GM19351 (cell line): Measurements from ENCODE around the gene TM7SF2.
"Not testable (repeated sequence)": the region's sequence is repeated elsewhere in the genome, so short reads cannot be mapped to it uniquely, and the experiment has no call there.

Experiments
- ATAC-seq: cut with Tn5 transposase; IDR thresholded peaks from one replicate; pipeline ENCODE4 v1.9.1; 2021; ENCODE audit warnings: mild to moderate bottlenecking, moderate library complexity; ENCODE audit not compliant: unreplicated experiment

The TM7SF2 gene

GRCh38 chr11:65113361-65113756, 1.7 kb downstream of the TM7SF2 start:
- no peak for ATAC-seq

DNA sequence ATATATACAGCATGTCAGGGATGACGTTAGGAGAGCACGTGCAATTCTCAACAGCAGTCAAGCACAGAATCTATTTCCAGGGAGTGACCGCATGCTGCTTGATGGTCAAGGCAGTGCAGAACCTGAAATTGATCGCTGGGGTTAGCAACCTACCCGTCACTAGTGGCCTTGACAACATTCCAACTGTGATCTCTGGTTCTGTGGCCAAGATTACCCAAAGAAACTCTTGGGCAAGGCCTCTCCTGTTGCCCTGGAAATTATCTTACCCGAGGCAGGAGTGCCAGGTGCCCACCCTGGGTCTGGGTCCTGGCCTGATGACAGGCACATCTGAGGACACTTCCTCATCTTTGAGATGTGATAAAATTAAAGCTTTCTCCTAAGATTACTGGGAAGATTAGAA, 2.2 kb downstream of the TM7SF2 start:
- no peak for ATAC-seq

DNA sequence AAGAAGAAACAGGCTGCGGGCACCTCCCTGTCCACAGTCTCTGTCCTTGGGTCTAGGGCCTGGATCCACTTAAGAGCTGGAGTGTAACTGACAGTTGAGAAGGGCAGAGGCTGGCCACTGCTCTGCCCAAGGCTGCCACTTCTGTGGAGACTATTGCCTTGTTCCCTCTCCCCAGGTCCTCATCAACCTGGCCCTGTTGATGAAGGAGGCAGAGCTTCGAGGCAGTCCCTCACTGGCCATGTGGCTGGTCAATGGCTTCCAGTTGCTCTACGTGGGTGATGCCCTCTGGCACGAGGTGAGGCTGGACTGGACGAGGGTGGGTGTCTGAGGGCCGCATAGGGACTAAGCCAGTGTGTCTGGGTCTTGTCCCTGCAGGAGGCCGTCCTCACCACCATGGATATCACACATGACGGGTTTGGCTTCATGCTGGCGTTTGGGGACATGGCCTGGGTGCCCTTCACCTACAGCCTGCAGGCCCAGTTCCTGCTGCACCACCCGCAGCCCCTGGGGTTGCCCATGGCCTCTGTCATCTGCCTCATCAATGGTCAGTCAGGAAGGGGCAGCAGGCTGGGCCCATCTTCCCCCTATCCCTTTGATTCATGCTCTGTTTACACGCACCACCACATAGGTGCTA, 3.0 kb downstream of the TM7SF2 start:
- no peak for ATAC-seq

- ATAC-seq = no peak
Observed at GRCh38 chr11:65115361-65116082, 3.9 kb downstream of the TM7SF2 start.

DNA sequence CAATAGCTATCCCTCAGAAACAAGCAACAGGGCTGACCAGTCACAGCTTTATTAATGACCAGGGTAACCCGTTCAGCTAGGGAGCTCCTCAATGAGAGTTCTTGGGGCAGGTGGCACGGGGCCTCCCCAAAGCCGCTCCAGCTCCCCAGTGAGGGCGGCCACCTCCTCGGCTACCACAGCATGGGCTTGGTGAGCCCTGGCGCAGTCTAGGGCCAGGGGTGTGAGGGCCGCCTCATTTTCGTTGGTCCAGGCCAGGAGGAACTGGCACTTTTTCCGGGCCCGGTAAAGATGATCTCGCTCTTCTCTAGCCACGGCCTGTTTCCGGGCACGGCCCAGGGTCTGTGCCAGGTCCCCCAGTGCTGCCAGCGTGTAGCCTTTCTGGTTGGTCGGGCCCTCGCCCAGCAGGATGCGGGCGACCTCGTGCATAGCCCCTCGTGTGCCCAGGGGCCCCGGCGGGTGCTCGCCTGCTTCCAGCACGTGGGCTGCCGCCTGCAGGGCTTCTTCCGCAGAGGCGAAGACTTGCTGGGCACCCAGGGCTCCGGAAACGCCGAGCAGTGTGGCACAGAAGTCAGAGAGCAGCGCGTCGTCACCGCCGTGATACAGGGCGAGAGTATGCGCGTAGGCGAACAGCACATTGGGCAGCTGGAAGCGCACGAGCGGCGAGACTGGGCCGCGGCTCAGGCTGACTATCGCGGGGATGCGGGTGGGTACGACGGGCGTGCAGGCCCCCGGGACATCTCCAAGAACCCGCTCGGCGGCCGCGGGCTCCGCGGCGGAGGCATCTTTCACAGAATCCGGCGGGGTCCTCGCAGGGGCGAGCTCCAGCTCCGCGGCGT, 4.9 kb downstream of the TM7SF2 start:
- ATAC-seq = no peak

- ATAC-seq = peak; percentile 59
Observed at GRCh38 chr11:65117206-65118096, 5.8 kb downstream of the TM7SF2 start, which contains the start of gene ZNHIT2. TSS of gene ZNHIT2 (minus strand) at chr11:65117701. CDS start at chr11:65117653, 48 bp downstream.

- no peak for ATAC-seq
Observed at GRCh38 chr11:65118097-65118837, 6.6 kb downstream of the TM7SF2 start.

DNA sequence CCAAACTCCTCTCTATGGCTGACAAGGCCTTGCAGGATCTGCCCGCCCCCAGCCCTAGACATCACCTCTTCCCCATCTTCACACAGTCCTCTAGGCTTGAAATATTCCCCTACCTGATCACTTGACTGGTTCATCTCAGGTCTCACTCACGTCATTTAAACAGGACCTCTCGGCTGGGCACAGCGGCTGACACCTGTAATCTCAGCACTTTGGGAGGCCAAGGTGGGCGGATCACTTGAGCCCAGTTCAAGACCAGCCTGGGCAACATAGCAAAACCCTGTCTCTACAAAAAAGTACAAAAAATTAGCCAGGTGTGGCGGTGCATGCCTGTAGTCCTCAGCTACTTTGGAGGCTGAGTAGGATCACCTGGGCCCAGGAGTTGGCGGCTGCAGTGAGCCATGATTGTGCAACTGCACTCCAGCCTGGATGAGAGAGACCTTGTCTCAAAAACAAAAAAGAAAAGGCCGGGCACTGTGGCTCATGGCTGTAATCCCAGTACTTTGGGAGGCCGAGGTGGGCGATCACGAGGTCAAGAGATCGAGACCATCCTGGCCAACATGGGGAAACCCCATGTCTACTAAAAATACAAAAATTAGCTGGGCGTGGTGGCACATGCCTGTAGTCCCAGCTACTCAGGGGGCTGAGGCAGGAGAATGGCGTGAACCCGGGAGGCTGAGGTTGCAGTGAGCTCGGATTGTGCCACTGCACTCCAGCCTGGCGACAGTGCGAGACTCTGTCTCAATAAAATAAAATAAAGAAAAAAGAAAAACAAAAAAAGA, 7.4 kb downstream of the TM7SF2 start:
- not testable (repeated sequence) for ATAC-seq

GRCh38 chr11:65119670-65119995, 8.0 kb downstream of the TM7SF2 start:
- no peak for ATAC-seq

DNA sequence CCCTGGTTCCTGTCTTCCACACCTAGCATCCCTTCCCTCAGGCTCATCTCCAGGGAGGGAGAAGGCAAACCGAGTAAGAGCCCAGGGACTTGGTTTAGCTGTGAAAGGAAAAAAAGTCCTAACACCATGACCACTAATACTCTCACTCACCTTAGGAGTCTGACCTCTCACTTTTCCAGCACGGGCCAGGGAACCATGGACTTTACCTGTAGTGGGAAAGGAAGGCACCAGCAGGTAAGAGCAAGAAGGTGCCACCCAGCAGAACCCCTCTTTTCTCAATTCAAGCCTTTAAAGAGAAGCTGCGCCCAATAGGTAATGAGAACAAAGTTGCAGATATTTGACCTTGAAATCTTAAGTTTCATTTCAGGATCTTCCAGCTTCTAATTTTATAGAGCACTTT, 9.2 kb downstream of the TM7SF2 start:
- ATAC-seq = no peak

DNA sequence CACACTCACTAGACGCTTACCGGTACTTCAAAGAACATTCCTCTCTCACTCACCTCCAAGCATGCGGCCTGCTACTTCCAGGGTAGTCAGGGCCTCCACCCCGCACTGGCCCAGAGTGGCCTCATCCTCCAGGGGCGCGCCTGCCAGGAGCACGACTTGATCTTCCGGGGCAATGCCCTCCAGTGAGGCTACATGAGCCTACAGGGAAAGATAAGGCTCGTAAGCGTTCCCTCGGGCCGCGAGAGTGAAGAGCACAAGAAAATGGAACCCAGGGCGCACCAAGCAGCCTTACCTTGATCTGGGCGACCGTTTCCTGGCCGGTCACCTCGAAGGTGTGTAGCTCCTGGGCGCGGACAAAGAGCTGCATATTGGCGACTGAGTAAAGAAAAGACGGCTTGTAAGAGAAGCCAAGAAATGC, 9.8 kb downstream of the TM7SF2 start:
- no peak for ATAC-seq

DNA sequence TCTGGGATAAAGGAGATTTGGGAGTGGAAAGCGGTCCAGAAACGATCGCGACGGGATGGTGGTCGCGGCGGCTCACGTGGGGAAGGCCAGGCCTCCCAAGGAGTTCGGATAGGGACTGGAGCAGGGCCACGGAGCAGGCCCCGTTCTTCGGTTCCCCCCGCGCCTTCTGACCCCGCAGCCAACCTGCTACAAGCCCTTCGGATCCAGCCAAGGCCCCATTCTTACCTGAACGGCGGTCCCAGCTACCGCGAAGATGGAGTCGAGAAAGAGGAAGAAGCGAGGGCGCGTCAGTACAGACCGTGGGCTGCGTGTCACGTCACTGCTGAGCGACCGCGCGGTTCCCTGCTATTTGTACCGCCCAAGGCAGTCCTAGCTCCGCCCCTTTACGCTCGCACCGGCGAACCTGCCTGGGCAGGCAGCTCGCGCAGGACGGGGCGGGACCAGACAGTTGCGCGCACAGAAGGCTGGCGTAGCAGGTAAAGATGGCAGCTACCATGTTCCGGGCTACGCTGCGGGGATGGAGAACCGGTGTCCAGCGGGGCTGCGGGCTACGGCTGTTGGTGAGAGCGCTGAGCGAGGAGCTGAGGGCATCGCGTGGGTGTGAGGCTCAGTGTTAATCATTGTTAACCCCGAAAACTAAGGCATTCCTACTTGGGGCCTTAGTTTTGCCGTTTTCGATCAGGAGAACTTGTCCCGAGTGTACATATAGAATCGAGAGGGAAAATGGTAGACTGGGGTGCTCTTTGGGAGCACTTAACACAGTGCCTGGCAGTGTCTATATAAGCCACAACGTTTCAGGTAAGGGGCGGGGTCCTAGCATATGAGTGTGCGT, 10.4 kb downstream of the TM7SF2 start, which contains the start of the genes FAU and MRPL49:
Gene FAU, minus strand, starts transcription at position 270 of the 832 bp plus-strand sequence. CDS start 321 bp downstream, outside the sequence.
Gene MRPL49, plus strand, starts transcription at position 457 of the 832 bp plus-strand sequence. Its CDS starts 26 bp downstream, at position 483.
- peak; percentile 69 for ATAC-seq

GRCh38 chr11:65124480-65125196, 13.0 kb downstream of the TM7SF2 start:
- ATAC-seq = no peak

GRCh38 chr11:65125197-65126056, 13.8 kb downstream of the TM7SF2 start:
- ATAC-seq = no peak

DNA sequence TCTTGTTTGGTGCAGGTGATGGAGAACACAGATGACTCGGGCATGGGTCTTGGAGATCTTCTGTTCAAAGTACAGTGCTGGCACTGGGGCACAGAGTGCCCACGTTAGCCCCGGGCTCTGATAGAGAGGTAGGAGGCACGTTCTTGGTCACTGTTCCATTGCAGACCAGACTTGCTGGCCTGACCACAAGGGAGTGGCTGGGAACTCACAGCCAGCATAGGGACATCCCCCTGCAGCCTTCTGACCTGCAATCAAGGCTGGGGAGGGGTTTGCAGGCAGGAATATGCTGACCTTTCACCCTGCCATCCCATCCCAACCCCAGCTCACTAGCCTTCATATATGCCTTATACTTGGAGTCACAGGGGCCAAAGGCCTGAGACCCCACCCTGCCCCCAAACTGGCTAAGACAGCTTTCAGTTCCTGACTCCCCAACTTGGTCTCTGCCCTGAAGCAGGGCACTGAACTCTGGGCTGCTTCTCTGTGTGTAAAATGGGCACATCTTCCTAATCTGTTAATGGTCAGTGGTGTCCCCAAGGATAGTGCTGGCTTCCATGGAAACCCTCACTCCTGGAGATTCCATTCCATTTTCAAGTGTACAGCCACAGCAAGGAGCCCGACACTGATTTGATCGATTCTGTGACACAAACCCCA, 15.1 kb downstream of the TM7SF2 start:
- no peak for ATAC-seq
